NCI-H2081 (cell line): ENCODE data around the gene JAKMIP3.

Source experiments
- DNase-seq, 2 experiments: peaks; one replicate each; lab custom pipeline; 2025; lab: John Stamatoyannopoulos, UW

Gene JAKMIP3

GRCh38 chr10:132111871-132112341 lies 46.2 kb downstream of the JAKMIP3 start:
- no peak for DNase-seq

- no peak for DNase-seq
Measured at GRCh38 chr10:132112611-132113010, 46.9 kb downstream of the JAKMIP3 start.

GRCh38 chr10:132113206-132113605 lies 47.5 kb downstream of the JAKMIP3 start:
- DNase-seq, result no peak

GRCh38 chr10:132113766-132114365 lies 48.1 kb downstream of the JAKMIP3 start:
- DNase-seq, result no peak

GRCh38 chr10:132114953-132115520 lies 49.3 kb downstream of the JAKMIP3 start:
- DNase-seq, result no peak
